Measurements from ENCODE around the gene SCML2.
"Not testable (repeated sequence)": the region's sequence is repeated elsewhere in the genome, so short reads cannot be mapped to it uniquely, and the experiment has no call there.

Gene SCML2

DNA sequence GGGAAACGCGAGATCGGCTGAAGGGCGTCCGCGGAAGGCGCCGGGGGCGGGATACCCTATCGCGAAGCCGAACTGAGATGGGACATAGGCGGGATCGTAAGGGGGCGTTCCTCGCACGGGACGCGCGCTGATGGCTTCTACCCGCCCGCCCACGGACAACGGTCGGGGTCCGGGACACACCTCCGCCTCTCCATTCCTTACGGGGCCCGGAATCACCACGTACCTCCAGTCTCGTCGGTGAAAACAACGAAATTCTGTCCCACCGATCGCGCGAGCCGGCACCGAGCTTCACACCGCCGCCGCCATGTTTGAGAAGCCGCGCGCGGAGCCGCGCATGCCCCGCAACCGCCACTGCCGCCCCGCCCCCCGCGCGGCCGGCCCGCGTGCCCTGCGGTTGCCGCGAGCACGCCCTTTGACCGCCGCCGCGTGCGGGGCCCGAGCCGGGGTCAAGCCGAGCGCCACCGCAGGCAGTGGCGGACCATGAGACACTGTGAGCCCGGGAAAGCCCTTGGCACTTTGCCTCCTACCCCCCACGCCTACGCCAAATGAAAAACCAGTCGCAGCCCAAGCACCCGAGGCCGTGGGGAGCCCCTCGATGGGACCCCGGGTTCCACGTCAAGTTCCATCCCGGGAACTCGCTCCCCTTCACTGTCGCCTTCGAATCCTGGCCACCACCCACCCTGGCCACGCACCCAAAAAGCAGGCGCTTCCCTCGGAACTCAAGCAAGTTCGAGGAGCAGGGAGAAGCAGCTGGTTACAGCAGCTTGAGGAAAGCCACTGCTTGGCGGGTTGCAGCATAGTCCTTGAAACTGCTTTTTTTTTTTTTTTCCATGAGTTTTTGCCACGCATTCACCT, at the start of gene SCML2:
Gene SCML2 (minus strand): TSS at position 320 of the 855 bp plus-strand sequence. CDS start 20,617 bp downstream, outside the sequence.
- peak; percentile 32 for DNase-seq (ENCODE audit: low read depth)

DNA sequence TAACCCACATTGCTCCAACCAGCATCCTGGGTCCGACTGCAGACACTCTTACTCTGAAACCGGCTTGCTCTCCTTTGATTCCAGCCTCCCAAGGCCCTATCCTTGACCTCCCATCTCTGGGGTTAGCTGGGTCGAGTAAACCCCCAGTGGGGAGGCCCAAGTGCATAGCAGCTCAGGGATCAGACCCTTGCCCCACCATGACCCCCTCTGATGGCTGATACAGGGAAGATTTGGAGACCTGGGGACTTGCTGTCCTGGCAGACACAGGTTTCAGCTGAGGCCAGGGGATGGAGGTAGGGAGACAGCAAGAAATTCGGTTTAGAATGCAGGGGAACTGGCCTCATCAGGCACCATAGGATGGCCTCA, 47.3 kb upstream of the SCML2 start:
- DNase-seq (ENCODE audit: low read depth): no peak

DNA sequence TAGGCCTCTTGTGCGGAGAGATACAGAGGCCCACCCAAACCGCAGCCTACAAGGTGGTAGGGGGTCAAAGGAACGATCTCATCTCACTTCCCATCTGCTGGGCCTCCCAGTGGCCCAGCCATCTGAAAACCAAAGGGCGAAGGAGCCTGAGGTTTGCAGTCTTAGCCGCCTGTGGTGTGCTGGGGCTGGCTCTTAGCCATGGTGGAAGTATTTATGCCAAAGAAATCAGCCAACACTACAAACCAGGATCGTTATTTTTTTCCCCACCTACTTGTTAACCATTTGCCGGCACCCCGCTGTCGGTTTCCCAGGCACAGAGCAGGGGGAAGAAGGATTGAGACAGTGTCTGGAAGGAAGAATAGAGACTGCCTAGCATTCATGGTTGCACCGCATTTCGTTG, 40.0 kb upstream of the SCML2 start:
- no peak for DNase-seq (ENCODE audit: low read depth)

DNA sequence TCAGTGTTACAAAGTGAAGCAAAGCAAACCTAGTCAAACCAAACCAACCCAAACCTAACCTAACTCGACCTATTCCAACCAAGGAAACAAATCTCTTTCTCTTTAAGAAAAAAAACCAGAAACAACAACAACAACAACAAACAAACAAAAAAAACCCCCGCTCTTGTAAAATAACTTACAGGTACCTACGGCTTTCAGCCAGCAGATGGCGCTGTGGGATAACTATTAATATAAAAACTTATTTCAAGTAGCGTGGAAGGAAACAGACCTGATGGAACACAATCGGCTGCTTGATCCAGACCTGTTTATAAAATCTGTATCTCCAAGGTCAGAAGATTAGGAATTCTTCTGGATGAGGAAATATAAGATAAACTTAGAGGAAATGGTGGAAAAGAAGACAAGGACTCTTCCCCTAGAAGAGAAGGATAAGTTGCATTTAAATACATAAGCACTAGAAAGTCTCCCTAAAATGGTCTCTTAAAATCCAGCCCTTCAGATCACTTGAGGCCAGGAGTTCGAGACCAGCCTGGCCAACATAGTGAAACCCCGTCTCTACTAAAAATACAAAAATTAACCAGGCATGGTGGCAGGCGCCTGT, 36.6 kb upstream of the SCML2 start:
- DNase-seq (ENCODE audit: low read depth): peak; percentile 50

DNA sequence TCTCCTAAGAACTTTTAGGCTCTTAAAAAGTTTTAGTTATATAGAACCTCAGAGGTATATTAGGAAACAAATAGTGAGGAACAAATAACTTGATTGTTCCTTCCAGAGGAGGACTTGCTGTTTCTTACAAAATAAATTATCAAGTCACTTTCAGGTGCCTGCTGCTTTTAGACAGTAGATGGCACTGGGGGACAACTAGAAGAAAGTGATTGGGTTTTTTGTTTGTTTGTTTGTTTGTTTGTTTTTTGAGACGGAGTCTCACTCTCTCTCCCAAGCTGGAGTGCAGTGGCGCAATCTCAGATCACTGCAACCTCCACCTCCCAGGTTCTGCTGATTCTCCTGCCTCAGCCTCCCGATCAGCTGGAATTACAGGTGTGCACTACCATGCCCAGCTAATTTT, 35.5 kb upstream of the SCML2 start:
- DNase-seq (ENCODE audit: low read depth): no peak

DNA sequence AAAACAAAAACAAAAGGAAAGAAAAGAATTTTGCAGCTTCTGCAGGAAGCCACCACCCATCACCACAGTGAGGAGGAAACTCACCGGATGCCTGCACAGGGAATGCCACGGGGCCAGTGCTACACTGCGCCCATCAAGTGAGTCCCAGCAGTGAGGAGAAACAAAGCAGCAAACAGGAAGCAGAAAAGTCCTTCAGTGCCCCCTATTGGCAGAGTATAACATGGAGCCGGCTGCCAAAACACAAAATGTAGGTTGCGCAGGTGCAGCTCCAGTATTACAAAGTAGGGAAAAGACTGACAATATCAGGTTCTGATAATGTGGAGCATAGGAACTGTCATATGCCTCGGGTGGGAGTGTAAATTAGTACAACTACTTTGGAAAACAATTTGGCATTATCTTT, 23.3 kb upstream of the SCML2 start:
- DNase-seq (ENCODE audit: low read depth): peak; percentile 28

DNA sequence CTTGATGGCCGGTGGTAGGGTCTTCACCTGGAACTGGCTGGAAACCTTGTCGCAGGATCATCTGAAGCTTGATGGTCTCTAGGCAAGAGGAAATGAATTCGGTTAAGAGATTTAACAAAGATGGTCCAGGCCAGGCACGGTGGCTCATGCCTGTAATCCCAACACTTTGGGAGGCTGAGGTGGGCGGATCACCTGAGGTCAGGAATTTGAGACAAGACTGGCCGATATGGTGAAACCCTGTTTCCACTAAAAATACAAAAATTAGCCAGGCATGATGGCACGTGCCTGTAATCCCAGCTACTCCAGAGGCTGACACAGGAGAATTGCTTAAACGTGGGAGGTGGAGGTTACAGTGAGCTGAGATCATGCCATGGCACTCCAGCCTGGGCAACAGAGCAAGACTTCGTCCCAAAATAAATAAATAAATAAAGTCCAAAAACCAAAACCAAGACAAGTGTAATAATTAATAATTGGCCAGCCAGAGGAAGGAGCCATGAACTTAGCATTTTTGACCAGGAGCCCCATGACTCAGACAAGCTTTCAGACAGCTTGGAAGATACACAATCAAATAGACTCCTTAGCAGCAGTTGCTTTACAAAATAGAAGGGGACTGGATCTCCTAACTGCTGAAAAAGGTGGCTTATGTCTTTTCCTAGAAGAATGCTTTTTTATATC, 20.8 kb upstream of the SCML2 start:
- not testable (repeated sequence) for DNase-seq (ENCODE audit: low read depth)

DNA sequence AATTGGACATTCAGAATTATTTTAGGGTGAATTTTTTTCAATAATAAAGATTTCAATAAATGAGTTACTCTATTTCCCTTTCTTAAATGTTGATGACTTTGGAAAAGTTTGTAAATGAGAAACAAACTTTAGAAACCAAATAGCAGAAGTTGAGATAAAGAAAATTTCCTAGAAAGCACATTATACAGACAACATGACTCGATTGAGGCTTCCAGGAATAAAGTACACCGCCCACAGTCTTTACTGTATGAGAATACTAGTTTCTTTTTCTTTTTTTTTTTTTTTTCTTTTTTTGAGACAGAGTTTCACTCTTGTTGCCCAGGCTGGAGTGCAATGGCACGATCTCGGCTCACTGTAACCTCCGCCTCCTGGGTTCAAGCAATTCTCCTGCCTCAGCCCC, 14.6 kb upstream of the SCML2 start:
- not testable (repeated sequence) for DNase-seq (ENCODE audit: low read depth)

DNA sequence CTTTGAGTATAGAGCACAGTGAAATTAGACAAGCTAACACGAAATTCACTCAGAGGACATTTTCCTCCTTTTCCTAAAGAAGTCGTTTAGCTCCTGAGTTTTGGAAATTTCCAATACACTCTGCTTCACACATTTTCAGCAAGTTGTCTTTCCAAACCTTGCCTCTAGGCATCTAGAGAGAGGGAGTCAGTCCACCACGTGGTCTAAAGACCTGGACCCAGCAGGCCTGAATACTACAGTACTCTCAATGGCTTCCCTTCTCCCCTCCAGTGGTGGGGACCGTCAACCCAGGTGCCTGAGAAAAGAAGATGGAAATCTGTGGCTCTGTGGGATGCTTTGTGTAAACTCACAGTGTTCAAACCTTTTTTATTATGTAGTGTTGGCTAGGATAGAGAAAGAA, 13.9 kb upstream of the SCML2 start:
- no peak for DNase-seq (ENCODE audit: low read depth)

DNA sequence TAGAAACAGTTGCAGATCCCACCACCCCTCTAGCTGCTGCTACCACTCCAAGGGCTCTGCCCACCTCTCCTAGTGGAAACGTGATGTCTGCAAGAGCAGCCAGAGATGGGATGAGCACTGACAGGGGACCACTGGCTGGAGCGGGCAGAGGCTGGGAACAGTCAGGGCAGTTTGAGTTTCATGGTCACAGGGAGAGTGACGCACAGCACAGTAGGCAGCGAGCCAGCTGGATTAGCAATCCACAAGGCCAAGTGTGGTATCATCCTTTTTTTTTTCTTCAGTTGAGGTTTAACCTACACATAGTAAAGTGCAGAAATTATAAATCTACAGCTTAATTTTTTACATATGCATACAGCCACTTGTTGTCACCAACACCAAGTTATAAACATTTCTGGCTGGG, 6.4 kb upstream of the SCML2 start:
- DNase-seq (ENCODE audit: low read depth): no peak

DNA sequence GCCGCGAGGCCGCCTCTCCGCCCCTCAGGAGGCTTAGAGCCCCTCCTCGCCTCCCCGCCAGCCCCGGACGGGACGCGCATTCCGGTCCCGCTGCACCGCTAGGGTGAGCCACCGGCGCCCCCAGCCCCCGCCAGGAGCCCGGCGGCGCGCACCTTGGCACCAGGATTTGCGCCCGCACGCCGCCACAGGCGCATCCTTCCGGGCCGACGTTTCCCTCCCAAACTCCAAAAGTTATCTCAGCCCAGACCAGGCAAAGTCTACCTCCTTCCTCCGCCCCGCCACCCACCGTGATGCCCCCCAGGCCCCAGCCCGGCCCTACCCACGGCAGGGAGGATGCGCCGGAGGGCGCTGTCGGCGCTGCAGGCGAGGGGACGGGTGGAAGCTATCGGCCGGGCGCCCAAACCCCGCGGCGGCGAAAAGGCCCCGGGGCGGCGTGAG, 538 bp downstream of the SCML2 start:
- no peak for DNase-seq (ENCODE audit: low read depth)

DNA sequence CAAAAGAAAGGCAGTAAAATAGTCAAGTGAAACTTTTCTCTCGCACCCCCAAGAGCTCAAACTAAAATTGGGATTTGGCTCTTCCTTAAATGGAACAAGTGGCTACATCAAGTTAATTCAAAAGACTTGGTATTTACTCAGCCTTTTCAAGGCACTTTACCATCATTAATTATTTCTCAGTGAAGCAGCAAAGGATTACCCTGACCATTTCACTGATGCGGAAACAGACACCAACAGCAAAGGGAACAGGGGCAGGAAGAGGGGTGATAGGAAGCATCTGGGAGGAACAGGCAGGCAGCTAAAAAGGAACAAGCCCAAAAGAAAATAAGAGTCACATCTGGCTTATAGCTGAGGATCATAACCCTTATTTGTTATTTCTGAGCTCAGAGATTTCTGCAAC, 2.7 kb downstream of the SCML2 start:
- no peak for DNase-seq (ENCODE audit: low read depth)

DNA sequence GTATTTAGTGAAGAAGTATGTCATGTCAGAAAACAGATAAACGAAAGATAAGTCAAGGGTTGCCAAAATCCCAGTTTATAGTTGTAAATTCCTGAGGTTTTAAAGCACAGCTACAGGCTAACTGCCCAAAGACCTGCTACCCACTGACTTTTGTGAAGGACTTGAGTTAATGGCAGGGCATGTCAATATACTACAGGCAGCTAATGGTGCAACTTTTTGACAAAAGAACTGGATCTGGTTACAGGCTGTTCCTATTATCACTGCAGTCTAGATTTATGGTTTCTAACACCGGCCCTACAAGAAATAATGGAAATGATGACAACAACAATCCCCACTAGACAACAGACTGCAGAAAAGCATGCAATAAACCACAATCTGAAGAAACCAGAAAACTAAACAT, 6.4 kb downstream of the SCML2 start:
- DNase-seq (ENCODE audit: low read depth): peak; percentile 35

DNA sequence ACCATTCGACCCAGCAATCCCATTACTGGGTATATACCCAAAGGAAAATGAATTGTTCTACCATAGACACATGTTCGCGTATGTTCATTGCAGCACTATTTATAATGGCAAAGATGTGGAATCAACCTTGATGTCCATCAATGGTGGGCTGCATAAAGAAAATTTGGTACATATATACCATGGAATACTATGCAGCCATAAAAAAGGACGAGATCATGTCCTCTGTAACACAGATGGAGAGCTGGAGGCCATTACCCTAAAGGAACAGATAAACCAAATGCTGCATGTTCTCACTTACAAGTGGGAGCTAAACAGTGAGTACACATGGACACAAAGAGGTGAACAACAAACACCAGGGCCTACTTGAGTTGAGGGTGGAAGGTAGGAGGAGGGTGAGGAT, 45.1 kb downstream of the SCML2 start:
- DNase-seq (ENCODE audit: low read depth): no peak

DNA sequence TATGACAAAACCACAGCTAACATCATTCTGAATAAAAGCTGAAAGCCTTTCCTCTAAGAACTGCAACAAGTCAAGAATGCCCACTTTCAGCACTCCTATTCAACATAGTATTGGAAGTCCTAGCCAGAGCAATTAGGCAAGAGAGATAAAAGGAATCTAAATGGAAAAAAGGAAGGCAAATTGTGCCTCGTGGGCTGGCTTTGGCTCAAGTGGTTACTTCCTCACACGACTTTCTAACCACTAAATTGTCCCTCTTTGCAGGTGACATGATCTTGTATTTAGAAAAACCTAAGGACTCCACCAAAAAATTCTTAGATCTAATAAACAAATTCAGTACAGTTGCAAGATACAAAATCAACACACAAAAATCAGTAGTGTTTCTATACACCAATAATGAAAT, 57.2 kb downstream of the SCML2 start:
- no peak for DNase-seq (ENCODE audit: low read depth)

DNA sequence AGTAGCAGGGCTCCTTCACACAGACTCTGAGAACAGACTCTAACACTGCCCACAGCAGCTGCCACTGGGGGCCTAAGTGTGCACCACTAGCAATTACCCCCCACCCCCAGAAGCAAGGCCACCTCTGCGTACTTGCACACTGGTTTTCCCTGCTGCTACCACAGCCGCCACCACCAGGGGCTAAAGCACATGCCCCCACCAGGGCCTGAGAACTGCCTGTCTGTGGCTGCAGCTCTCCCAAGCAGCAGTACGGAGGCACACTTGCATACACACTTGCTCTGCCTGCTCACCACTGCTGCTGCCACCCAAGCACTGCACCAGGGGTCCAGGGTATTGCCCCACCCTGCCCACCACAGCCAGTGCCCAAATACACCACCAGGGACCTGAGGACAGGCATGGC, 59.6 kb downstream of the SCML2 start:
- no peak for DNase-seq (ENCODE audit: low read depth)

DNA sequence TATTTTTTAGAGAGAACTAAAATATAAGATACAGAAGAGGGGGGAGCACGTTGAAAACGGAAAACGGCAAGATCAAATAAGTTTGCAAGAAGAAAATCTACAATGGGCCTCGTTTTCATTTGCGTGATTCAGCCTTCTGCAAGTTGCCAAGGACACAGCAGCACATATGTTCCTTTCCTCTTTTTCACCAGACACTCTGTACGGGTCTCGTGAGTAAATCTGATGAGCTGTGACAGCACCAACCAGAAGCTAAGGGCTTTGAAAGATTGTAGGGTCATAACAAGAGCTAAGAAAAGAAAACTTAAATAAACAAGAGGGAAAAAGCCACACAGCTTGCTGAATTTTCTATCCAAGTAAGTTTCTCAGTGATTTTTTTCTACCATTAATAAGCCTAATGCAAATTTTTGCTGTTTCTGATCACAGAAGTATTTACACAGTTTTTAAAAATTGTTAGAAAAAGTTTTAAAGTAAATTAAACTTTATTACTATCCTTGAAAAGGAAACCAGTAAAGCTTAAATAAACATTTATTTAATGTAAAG, 63.4 kb downstream of the SCML2 start:
- peak; percentile 11 for DNase-seq (ENCODE audit: low read depth)

DNA sequence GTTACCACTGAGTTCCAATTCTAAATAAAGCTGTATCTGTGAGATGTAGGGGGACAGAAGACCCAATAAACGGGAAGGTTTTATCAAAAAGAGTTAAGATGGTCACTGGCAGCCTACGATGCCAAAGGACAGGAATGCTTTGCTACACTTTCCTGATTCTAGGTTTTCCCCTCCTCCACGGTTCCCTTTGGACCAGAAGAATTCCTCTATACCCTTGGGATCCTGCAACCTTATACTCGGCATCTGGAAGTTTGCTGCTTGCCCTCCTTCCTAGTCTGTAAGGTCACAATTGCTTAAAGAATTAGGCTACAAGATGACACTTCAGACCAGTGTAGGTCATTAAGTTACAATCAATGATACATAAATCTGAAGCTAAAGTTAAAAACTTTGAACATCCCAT, 64.3 kb downstream of the SCML2 start:
- DNase-seq (ENCODE audit: low read depth): no peak

DNA sequence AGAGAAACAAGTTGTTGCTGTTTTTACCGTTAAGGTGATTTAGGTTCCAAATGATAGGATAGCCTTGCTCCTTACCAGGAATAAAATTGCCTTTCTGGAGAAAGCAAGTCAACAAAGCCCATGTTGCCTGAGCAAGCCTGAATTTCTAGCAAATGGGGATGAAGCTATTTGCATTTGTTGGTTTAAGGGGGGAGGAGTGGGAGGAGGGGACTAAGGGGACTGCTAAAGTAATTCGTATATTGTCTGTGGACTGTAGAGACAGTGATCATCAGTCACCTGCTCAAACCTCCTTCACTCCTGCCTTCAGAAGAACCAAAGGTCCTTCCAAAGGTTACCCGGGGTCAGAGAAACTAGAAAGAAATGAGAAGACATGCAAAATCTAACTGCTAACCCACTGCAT, 65.8 kb downstream of the SCML2 start:
- no peak for DNase-seq (ENCODE audit: low read depth)

DNA sequence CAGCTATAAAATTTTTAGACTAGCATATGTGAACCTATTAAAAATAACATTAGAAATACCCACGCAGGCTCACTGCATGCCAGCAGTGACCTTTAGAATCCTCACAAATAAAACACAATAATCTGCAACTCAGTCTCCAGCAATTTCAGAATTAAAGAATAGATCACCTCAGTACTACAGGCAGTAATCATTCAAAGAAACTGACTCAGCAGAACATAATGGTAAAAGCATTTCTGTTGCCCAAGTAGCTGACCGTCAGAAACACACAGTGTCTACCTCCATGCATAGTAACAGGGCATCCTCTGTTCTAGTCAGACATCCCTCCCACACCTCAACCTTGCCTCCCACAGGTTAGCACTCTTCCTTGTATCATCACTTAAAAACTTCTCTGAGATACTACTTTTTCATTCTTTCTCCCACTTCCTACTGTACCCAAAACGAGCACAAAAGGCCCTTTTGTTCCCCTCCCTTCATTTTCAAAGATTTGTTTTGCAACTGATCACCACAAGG, 68.1 kb downstream of the SCML2 start:
- DNase-seq (ENCODE audit: low read depth): no peak

DNA sequence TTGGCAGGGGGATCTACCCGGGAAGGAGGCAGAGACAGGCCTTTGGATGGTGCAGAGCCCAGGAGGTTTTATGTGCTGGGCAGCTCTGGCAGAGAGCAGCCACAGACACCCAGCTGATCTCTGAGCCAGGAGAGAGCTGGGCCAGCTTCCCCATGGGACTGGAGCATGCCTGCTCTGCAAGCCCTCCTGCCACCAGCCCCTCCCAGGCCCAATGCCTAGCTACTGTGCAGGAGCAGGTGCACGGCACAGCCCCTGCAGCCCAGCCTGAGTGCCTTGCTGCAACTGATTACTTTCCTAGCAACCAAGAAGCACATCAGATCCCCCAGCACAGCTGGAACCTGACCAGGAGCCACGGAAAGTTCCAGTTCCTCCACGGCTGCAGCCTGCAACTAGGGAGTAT, 76.0 kb downstream of the SCML2 start:
- DNase-seq (ENCODE audit: low read depth): no peak

DNA sequence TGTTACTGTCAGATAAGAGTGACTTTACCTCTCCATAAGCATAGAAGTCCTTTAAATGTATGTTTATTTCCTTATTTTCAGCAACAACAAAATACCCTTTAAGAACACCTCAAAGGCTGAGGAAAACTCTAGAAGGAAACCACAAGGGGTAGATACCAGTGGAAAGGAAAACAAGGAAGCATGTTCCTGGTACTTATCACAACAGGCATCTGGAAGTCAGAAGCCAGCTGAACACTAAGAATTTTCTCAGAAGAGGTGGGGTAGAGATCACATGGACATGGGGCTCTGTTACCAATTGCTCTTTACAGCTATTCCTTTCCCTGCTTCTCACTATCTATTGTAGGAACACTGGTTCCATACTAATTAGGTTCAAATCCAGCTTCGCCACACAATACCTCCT, 82.3 kb downstream of the SCML2 start:
- DNase-seq (ENCODE audit: low read depth): no peak

DNA sequence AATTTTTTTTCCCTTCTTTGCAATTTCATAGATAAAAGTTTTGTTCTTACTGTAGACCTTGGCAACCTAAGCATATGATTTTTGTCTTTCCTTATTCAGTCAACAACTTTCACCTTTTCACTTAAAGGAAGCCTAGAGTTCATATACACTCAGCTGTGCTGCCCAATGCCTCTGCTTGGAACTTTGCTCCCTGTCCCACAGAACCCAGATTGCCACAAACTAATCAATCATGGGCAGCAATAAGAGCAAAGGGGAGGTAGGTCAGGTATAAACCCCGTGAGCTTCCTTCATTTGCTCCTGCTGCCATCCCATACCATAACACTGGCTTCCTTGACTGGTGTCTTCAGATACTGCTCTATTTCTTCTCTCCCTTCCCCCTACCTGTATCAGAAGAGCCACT, 82.8 kb downstream of the SCML2 start:
- DNase-seq (ENCODE audit: low read depth): no peak
